HG03457 (cell line): ENCODE data around the gene SHTN1.

Experiments used
- ATAC-seq: cut with Tn5 transposase; IDR thresholded peaks from one replicate; pipeline ENCODE4 v1.9.1; 2021; ENCODE audit warnings: moderate number of reproducible peaks; ENCODE audit not compliant: unreplicated experiment

The SHTN1 gene

GRCh38 chr10:116840389-116841075 lies 164.5 kb downstream of the SHTN1 start:
- ATAC-seq = no peak

GRCh38 chr10:116838143-116838725 lies 166.8 kb downstream of the SHTN1 start:
- ATAC-seq = peak; percentile 82

DNA sequence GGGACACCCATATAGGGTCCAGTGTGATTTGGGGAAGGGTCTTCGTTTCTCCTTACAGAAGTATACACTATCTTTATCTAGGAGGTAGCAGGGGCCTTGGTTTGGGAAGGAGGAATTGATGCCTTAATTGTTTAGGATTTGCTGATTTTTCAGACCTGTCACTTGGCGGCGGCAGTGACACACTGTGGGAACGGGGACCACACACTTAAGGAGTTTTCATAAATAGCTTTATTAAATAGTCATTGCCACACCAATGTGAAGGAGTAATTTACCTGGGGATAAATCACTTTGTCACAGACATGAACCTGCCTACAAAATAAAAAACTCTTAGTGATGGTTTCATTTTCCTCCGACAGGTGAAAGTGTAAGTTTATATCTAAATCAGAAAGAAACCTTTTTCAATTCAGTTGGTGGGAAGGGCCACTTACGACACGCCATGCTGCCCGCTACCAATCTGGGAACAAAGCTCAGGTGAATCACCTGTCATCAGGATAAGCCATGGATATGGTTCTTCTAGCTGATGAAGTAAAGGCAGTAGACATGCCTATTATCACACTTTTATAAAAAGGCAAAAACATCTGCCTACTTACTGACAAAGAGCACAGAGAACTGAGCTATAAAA lies 168.0 kb downstream of the SHTN1 start:
- ATAC-seq = no peak

GRCh38 chr10:116836083-116836482 lies 168.9 kb downstream of the SHTN1 start:
- no peak for ATAC-seq

GRCh38 chr10:116835658-116836057 lies 169.3 kb downstream of the SHTN1 start:
- no peak for ATAC-seq

DNA sequence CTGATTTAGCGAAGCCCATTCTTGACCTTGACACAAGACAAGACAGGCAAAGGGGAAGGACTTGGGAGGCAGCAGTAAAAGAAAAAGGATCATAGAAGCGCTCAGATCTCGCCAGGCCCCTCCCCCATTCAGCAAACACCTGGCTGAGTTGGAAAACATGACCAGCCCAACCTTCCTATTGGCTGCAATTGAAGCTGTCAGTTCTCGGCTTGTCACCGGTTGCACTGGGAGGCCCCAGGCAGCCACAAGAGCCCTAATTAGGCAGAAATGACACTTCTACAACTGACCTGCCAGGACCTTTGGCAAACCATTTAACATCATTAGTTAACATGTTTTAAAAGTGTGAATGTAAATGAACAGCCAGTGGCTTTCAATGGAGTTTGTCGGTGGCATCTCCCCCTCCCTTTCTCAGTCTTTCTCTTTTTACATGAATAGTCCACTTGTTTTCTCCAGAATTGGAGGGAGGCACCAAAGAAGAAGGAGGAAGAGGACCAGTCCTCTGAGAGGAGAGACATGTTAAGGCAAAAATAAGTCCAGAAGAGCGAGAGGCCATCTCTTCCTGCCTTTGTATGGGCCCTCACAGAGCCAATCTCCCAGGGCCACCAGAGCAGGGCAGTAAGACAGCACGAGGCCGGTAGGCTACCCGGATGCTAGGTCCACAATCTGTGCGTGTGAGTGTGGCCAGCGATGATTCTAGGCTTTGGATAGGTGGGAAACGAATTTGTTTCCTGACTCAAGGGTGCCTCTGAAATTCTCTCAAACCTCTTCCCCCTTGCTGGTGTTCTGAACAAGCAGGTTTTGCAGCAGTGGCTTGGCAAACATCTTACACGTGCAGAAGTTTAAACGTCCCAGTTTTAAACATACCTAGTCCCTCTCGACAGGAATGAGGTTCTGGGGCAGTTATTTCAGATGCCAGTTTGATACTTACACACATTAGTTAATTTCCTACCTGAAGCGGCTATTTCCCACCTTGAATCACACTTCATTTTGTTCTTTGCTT lies 170.7 kb downstream of the SHTN1 start:
- ATAC-seq = no peak

- no peak for ATAC-seq
These were observed 173.2 kb downstream of the SHTN1 start for GRCh38 chr10:116831790-116832189.
